Vagina (tissue), 2 donors: ENCODE data around the gene TBC1D16. TPM values are rescaled to one million over a fixed set of nuclear protein-coding genes. Genes with fewer than 3 reads are reported as not detected.
A peak's percentile ranks its signal among the peaks of the same experiment; 100 is the strongest.

Source experiments
- DNase-seq, 2 donors: peaks; one replicate each; pipeline ENCODE4 v3.0.0-alpha.2; 2017; ENCODE audit errors: extremely low spot score in 2 of 2
- H3K27ac ChIP-seq: fragments of 200-600 bp; sonication (generic); one replicate; pipeline ENCODE4 v1.5.1; 2019
- H3K27me3 ChIP-seq: fragments of 200-600 bp; sonication (generic); one replicate; pipeline ENCODE4 v1.5.1; 2019
- H3K36me3 ChIP-seq, 2 donors: fragments of 200-600 bp; sonication (generic); one replicate each; pipeline ENCODE4 v1.5.1; 2017 to 2019
- H3K4me1 ChIP-seq: fragments of 200-600 bp; sonication (generic); one replicate; pipeline ENCODE4 v1.5.1; 2019
- H3K4me3 ChIP-seq, 2 donors: fragments of 200-600 bp; sonication (generic); 1 replicate in 1 of 2; 2 replicates in 1 of 2; pipeline ENCODE4 v1.5.1; 2016 to 2019
- H3K9me3 ChIP-seq: fragments of 200-600 bp; sonication (generic); one replicate; pipeline ENCODE4 v1.5.1; 2019
- POLR2A ChIP-seq, 2 donors: fragments of 450-650 bp; IDR thresholded peaks; one replicate each; pipeline ENCODE4 v1.6.1; 2017; ENCODE audit warnings: antibody characterized with exemption in 2 of 2, mild to moderate bottlenecking in 2 of 2, moderate library complexity in 2 of 2
- POLR2AphosphoS5 ChIP-seq, 2 donors: sonication (generic); formaldehyde crosslinking; IDR thresholded peaks; one replicate each; pipeline ENCODE4 v1.9.0; 2017; ENCODE audit warnings: antibody characterized with exemption in 2 of 2, mild to moderate bottlenecking in 2 of 2, low read depth in 1 of 2; ENCODE audit not compliant: insufficient read depth in 1 of 2
- intact Hi-C: fragments of 100-400 bp; cut with DNase I; formaldehyde crosslinking; loops from one replicate; pipeline ENCODE4 v1.15.1; 2023
- total RNA-seq: library from RNA; depleted of rRNA; stranded (reverse); fragments of >200 nt; gene quantifications from one replicate; pipeline ENCODE4 v1.2.3, GENCODE V29; 2016
- TF ChIP-seq, protein P1 (sequence below), 3 experiments: fragments of 450-650 bp in 2 of 3; fragments of 200-600 bp in 1 of 3; sonication (generic) in 1 of 3; IDR thresholded peaks; one replicate each; pipeline ENCODE4 v1.5.1; 2017 to 2019; ENCODE audit warnings: antibody characterized with exemption in 3 of 3, mild to moderate bottlenecking in 2 of 3, moderate library complexity in 2 of 3

TBC1D16 gene
- total RNA-seq, 1 donor from 2014 or later, result 18.2 TPM

DNA sequence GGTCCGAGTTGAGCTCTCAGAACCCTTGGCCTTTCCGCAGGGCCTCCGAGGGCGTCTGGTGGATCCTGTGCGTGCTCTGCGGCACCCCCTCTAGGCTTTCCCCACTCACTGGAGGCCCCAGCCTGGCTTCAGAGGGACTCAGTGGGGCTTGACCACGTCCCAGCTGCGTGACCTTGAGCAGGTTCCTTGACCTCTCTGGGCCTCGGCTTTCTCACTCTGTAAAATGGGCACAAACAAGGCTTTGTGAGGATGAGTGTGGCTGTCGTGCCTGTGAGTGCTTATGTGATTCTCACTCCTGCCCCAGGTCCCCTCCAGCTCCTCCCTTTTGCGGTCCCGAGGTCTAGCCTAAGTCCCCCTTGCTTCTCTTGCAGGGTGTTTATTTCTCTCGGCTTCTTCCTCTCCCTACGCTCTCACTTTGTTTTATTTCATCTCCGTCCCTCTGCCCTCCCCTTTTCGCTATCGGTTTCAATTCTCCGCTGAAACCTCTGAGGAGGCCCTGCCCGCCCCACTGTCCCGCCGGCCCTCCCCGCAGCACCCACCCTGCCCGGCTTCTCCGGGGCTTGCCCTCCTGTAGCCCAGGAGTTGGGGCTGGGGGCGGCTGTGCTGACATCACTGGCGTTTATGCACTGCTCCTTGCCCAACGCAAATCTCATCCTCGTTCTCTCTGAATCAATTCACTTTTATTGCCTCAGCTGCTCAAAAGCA lies 114.1 kb downstream of the TBC1D16 start:
- DNase-seq, result no peak
- Histone ChIP-seq H3K27me3 (peaks cover 3% of the 10 kb centered on the region), H3K4me1 (peaks cover 38% of the 10 kb centered on the region), H3K9me3 (no peaks in the 10 kb centered on the region), H3K27ac (no peak overlapping the region), H3K4me3 (no peak overlapping the region), H3K36me3 (no peaks in the 10 kb centered on the region)
- intact Hi-C loops, result loop anchor here (5.0 kb wide), 1 partner anchor 54 kb away; no protein-coding TSS in a partner anchor
- no peak for TF ChIP-seq POLR2AphosphoS5 (IDR thresholded peaks at IDR 0.05; ENCODE audit: insufficient read depth in 1 of 2, low read depth in 1 of 2)
- TF ChIP-seq, protein P1, sequence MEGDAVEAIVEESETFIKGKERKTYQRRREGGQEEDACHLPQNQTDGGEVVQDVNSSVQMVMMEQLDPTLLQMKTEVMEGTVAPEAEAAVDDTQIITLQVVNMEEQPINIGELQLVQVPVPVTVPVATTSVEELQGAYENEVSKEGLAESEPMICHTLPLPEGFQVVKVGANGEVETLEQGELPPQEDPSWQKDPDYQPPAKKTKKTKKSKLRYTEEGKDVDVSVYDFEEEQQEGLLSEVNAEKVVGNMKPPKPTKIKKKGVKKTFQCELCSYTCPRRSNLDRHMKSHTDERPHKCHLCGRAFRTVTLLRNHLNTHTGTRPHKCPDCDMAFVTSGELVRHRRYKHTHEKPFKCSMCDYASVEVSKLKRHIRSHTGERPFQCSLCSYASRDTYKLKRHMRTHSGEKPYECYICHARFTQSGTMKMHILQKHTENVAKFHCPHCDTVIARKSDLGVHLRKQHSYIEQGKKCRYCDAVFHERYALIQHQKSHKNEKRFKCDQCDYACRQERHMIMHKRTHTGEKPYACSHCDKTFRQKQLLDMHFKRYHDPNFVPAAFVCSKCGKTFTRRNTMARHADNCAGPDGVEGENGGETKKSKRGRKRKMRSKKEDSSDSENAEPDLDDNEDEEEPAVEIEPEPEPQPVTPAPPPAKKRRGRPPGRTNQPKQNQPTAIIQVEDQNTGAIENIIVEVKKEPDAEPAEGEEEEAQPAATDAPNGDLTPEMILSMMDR (IDR thresholded peaks at IDR 0.05), result no peak
- no peak for TF ChIP-seq POLR2A (IDR thresholded peaks at IDR 0.05)

DNA sequence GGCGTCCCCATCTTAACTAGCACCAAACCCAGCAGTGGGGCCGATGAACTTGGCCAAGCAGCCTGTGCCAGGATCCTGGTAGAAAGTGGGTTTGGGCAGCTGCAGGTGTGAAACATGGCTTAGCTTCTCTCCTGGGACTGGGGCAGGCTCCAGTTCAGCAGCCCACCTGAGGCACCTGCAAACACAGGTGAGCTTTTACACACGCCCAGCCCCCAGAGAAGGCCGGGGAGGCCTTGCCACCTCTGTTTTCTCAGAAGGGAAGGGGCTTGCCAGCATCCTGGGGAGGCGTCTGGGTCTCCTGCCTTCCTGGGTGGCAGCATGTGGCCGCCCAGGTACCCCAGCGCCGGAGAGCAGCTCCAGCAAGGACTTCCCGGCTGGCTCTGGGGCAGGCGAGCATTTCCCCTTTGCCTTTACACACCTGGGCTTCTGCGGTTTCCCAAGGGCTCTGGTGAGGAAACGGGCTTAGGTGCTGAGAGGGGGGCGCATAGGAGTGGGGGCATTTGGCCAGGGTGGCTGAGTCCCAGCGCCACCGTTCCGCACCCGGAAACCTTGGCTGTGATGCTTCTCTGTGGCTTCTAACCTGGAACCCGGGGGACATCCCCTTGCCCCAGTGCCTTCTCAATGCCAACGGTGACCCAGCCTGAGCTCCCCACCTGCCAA lies 114.8 kb downstream of the TBC1D16 start:
- Histone ChIP-seq H3K36me3 (no peaks in the 10 kb centered on the region), H3K27ac (no peak overlapping the region), H3K4me3 (no peak overlapping the region), H3K27me3 (no peaks in the 10 kb centered on the region), H3K4me1 (peaks cover 38% of the 10 kb centered on the region), H3K9me3 (no peaks in the 10 kb centered on the region)
- no peak for TF ChIP-seq POLR2AphosphoS5 (IDR thresholded peaks at IDR 0.05; ENCODE audit: insufficient read depth in 1 of 2, low read depth in 1 of 2)
- TF ChIP-seq POLR2A (IDR thresholded peaks at IDR 0.05), result no peak
- TF ChIP-seq, protein P1 (IDR thresholded peaks at IDR 0.05), result no peak
- DNase-seq, result no peak
- intact Hi-C loops, result loop anchor here (5.0 kb wide), 1 partner anchor 54 kb away; no protein-coding TSS in a partner anchor

DNA sequence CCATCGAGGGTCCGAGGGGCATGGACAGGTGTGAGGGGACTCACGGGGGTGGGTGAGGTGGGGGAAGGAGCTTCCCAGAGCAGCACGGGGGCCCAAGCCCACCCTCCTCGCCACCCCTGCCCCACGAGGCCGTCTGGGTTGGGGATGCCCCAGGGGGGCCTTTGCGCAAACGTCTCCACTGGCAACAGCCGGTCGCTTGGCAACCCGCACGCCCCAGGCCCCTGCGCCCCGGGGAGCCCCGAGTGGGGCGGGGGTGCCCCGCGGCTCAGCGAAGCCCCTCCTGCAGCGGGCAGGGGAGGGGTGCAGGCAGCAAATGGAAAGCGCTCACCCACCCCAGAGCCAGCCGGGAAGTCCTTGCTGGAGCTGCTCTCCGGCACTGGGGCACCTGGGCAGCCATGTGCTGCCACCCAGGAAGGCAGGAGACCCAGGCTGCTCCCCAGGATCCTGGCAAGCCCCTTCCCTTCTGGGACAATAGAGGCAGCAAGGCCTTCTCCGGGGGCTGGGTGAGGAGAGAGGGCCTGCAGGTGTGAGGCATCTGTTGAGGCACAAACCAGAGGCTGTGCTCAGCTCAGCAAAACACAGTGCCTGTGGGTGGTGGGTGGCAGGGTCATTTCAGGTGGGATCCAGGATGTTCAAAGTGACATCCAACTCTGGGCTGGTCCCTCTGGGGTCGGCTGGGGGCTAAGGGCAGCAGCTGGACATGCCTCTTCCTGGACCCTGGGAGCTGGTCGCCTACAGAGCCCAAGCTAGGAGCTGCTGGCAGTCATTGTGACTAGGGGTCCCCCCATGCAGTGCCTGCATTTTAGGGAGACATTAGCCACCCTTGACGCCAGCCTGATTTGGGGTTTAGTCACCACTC lies 115.6 kb downstream of the TBC1D16 start:
- no peaks in the 10 kb centered on the region for H3K36me3 ChIP-seq
- intact Hi-C loops, result loop anchor here (5.0 kb wide), 1 partner anchor 53 kb away; no protein-coding TSS in a partner anchor
- H3K27ac ChIP-seq, result no peak overlapping the region
- peak overlapping the region in 1 of 2 donors; percentile 2 for H3K4me3 ChIP-seq
- H3K4me1 ChIP-seq, result peaks cover 34% of the 10 kb centered on the region
- no peak for TF ChIP-seq POLR2AphosphoS5 (IDR thresholded peaks at IDR 0.05; ENCODE audit: insufficient read depth in 1 of 2, low read depth in 1 of 2)
- TF ChIP-seq, protein P1 (IDR thresholded peaks at IDR 0.05), result no peak
- no peak for DNase-seq
- H3K27me3 ChIP-seq, result no peaks in the 10 kb centered on the region
- H3K9me3 ChIP-seq, result no peaks in the 10 kb centered on the region

DNA sequence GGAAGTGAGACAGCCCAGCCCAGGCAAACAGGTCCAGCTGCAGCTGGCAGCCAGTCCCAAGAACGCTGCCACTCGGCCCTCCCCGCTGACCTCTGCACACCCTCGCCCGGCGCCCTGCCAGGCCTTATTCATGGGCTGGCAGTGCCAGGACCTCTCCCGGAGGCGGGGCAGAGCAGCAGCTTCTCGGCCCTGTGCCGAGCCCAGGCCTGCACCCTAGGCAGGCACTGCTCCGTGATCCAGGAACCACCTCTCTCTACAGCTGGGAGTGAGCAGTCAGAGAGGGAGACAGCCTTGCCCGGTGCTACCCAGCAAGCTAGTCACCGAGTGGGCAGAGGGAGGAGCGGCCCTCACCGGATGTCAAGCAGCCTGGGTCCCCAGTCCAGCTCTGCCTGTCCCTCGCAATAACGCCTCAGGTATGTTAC lies 116.5 kb downstream of the TBC1D16 start:
- TF ChIP-seq POLR2A (IDR thresholded peaks at IDR 0.05) (no peak), POLR2AphosphoS5 (IDR thresholded peaks at IDR 0.05; ENCODE audit: insufficient read depth in 1 of 2, low read depth in 1 of 2) (peak; percentile 60 to 62)
- Histone ChIP-seq H3K4me1 (peaks cover 27% of the 10 kb centered on the region), H3K27me3 (no peaks in the 10 kb centered on the region), H3K36me3 (no peaks in the 10 kb centered on the region), H3K4me3 (no peak overlapping the region), H3K27ac (no peak overlapping the region), H3K9me3 (no peaks in the 10 kb centered on the region)
- intact Hi-C loops, result no loop called here
- no peak for DNase-seq

DNA sequence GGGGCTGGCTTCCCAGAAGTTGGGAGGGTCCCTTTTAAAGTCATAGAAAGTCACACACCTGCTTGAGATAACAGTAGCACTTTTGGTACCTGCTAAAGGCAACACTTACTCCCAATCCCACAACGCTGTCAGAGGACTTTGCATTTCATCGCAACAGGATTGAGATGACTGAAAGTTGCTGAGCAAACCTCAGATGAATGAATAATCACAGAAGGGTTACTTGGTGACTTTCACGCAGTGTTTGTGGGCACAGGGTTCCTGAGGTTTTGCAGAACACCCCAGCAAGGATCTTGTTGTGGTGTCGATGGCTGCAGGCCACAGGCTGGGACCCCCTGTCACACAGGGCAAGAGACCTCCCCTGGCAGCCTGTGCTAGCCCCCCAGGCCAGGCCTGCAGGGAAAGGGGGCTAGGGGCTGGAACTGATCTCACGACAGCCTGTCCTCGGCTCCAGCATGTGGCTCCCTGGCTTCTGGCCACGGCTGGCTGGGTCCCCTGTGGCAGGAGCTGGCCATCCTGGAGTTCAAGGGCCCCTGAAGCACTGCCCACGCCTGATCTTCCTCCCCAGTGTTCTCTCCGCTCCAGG lies 117.0 kb downstream of the TBC1D16 start:
- TF ChIP-seq POLR2A (IDR thresholded peaks at IDR 0.05), result no peak
- TF ChIP-seq, protein P1 (IDR thresholded peaks at IDR 0.05), result no peak
- no peak for TF ChIP-seq POLR2AphosphoS5 (IDR thresholded peaks at IDR 0.05; ENCODE audit: insufficient read depth in 1 of 2, low read depth in 1 of 2)
- intact Hi-C loops, result no loop called here
- no peaks in the 10 kb centered on the region for H3K27me3 ChIP-seq
- H3K4me1 ChIP-seq, result peaks cover 27% of the 10 kb centered on the region
- H3K36me3 ChIP-seq, result no peaks in the 10 kb centered on the region
- H3K4me3 ChIP-seq, result no peak overlapping the region
- H3K9me3 ChIP-seq, result no peaks in the 10 kb centered on the region
- DNase-seq, result no peak
- peak overlapping the region; percentile 10 for H3K27ac ChIP-seq
